Osteoblast (primary cell): Measurements from ENCODE around the gene GNL2. TPM values are rescaled to one million over a fixed set of nuclear protein-coding genes. Genes with fewer than 3 reads are reported as not detected.

Experiments used
- DNase-seq: peaks from one replicate; pipeline ENCODE4 v3.0.0; 2011; ENCODE audit warnings: low spot score, mixed read lengths; ENCODE audit not compliant: insufficient read length; ENCODE audit errors: missing footprints
- H2AFZ ChIP-seq: 2 replicates; pipeline ENCODE4 v1.6.0; 2011; ENCODE audit warnings: mild to moderate bottlenecking, low read length
- H3K27ac ChIP-seq: 2 replicates; pipeline ENCODE4 v1.5.1; 2011; ENCODE audit warnings: mild to moderate bottlenecking, low read depth, low read length, moderate library complexity
- H3K27me3 ChIP-seq: 2 replicates; pipeline ENCODE4 v1.6.0; 2012; ENCODE audit warnings: mild to moderate bottlenecking, control low read depth, inconsistent platforms, low read length, moderate library complexity; ENCODE audit not compliant: insufficient read depth
- H3K36me3 ChIP-seq: 2 replicates; pipeline ENCODE4 v1.5.1; 2011; ENCODE audit warnings: mild to moderate bottlenecking, low read length, control low read depth, moderate library complexity; ENCODE audit not compliant: insufficient read depth
- H3K4me1 ChIP-seq: 2 replicates; pipeline ENCODE4 v1.5.1; 2011; ENCODE audit warnings: mild to moderate bottlenecking, low read length, control low read depth, moderate library complexity; ENCODE audit not compliant: insufficient read depth
- H3K4me2 ChIP-seq: 2 replicates; pipeline ENCODE4 v1.6.0; 2011; ENCODE audit warnings: mild to moderate bottlenecking, low read length; ENCODE audit not compliant: insufficient read depth
- H3K4me3 ChIP-seq: fragments of 200-600 bp; sonication (generic); 3 replicates; pipeline ENCODE4 v1.5.1; 2012; ENCODE audit warnings: mild to moderate bottlenecking, low read length, inconsistent platforms; ENCODE audit not compliant: insufficient read depth
- H3K79me2 ChIP-seq: 2 replicates; pipeline ENCODE4 v1.6.0; 2012; ENCODE audit warnings: mild to moderate bottlenecking, low read length, control low read depth, inconsistent platforms; ENCODE audit not compliant: insufficient read depth
- H3K9me3 ChIP-seq: 2 replicates; pipeline ENCODE4 v1.5.1; 2011; ENCODE audit warnings: low read depth, low read length, control low read depth
- H4K20me1 ChIP-seq: 2 replicates; pipeline ENCODE4 v1.6.0; 2012; ENCODE audit warnings: mild to moderate bottlenecking, low read length, control low read depth; ENCODE audit not compliant: insufficient read depth
- total RNA-seq: library from RNA; depleted of rRNA; stranded (reverse); fragments of >200 nt; gene quantifications from 2 replicates; pipeline ENCODE4 v1.2.3, GENCODE V29; 2012
- TF ChIP-seq, protein P1 (sequence below): IDR thresholded peaks from 2 replicates; pipeline ENCODE4 v1.5.1; 2011; ENCODE audit warnings: mild to moderate bottlenecking, low read depth, low read length, moderate library complexity; ENCODE audit errors: extremely low read depth

GNL2 gene
- total RNA-seq, 1 donor: 46.7 TPM

- Histone ChIP-seq H3K79me2 (no peaks in the 10 kb centered on the region), H2AFZ (no peak overlapping the region), H3K9me3 (no peaks in the 10 kb centered on the region), H3K27me3 (peaks cover 58% of the 10 kb centered on the region), H3K4me2 (no peak overlapping the region), H3K4me3 (no peak overlapping the region), H3K36me3 (no peaks in the 10 kb centered on the region), H3K27ac (no peak overlapping the region), H3K4me1 (no peaks in the 10 kb centered on the region), H4K20me1 (no peaks in the 10 kb centered on the region)
- TF ChIP-seq, protein P1, sequence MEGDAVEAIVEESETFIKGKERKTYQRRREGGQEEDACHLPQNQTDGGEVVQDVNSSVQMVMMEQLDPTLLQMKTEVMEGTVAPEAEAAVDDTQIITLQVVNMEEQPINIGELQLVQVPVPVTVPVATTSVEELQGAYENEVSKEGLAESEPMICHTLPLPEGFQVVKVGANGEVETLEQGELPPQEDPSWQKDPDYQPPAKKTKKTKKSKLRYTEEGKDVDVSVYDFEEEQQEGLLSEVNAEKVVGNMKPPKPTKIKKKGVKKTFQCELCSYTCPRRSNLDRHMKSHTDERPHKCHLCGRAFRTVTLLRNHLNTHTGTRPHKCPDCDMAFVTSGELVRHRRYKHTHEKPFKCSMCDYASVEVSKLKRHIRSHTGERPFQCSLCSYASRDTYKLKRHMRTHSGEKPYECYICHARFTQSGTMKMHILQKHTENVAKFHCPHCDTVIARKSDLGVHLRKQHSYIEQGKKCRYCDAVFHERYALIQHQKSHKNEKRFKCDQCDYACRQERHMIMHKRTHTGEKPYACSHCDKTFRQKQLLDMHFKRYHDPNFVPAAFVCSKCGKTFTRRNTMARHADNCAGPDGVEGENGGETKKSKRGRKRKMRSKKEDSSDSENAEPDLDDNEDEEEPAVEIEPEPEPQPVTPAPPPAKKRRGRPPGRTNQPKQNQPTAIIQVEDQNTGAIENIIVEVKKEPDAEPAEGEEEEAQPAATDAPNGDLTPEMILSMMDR: no peak
- no peak for DNase-seq
Measured at GRCh38 chr1:37630426-37631028, 34.8 kb upstream of the GNL2 start.

DNA sequence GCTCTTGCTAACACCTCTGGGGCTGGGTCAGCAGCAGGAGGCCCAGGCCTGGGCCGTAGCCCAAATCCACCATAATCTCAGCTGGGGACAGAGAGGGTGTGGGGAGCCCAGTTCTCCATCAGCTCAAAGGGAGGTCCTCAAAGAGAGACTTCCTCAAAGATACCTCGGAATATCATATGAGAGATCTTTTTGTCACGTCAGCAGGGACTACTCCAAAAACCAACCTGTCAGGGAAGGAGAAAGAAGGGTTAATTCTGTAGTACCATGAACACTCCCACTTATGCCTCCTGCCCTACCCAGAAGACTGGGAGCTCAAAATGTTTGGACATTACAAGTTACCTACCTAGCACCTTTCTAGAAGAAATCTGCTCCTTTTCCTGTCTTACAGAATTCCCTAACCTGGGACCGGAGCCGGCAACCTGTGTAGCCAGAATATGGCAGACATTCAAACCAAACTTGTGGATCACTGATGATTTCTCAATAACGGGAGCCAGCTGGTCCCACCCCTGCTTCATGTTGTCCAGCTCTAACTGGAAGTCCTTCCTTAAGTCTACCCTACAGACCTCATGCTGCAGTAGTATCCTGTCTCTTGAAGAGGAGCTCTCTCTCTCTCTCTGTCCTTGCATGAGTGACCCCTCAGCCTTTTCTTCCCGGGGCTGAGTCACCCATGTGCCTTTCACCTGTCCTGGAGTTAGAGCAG, 34.1 kb upstream of the GNL2 start:
- DNase-seq: no peak
- Histone ChIP-seq H3K27me3 (peaks cover 51% of the 10 kb centered on the region), H3K36me3 (no peaks in the 10 kb centered on the region), H2AFZ (no peak overlapping the region), H4K20me1 (no peaks in the 10 kb centered on the region), H3K4me2 (no peak overlapping the region), H3K79me2 (no peaks in the 10 kb centered on the region), H3K9me3 (no peaks in the 10 kb centered on the region), H3K4me3 (no peak overlapping the region), H3K4me1 (no peaks in the 10 kb centered on the region), H3K27ac (no peak overlapping the region)
- TF ChIP-seq, protein P1: no peak

- TF ChIP-seq, protein P1: no peak
- no peak for DNase-seq
- H3K27me3 ChIP-seq: peaks cover 42% of the 10 kb centered on the region
- H3K36me3 ChIP-seq: no peaks in the 10 kb centered on the region
- no peak overlapping the region for H3K4me2 ChIP-seq
- no peaks in the 10 kb centered on the region for H3K9me3 ChIP-seq
- no peaks in the 10 kb centered on the region for H4K20me1 ChIP-seq
- no peaks in the 10 kb centered on the region for H3K4me1 ChIP-seq
- no peak overlapping the region for H3K4me3 ChIP-seq
- no peak overlapping the region for H3K27ac ChIP-seq
- H3K79me2 ChIP-seq: no peaks in the 10 kb centered on the region
- H2AFZ ChIP-seq: no peak overlapping the region
Measured at GRCh38 chr1:37629008-37629407, 33.3 kb upstream of the GNL2 start.

DNA sequence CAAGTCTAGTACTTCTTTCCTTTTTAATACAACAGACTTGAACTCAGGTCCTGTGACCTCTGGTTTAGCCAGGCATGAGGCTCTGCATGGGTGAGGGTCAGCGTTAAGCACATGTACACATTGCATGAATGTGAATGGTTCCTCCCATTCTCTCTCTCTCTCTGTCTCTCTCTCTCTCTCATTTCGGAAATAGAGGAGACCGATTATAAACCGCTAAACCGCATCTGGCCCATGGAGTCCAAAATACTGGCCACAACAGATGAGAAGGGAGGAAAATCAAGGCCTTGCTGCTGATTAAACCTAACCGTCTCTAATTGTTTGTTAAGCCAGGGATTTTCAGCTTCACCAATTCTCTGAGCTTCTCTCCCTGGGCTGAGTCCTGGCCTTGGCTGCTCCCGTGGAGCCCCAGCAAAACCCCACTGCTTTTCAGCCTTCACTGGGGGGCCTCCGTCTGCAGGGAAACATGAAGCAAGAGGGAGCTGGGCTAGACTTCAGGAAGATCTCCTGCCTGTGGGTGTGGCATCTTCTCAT, 32.4 kb upstream of the GNL2 start:
- Histone ChIP-seq H2AFZ (no peak overlapping the region), H4K20me1 (no peaks in the 10 kb centered on the region), H3K4me2 (no peak overlapping the region), H3K4me1 (no peaks in the 10 kb centered on the region), H3K27me3 (peaks cover 33% of the 10 kb centered on the region), H3K9me3 (no peaks in the 10 kb centered on the region), H3K4me3 (no peak overlapping the region), H3K27ac (no peak overlapping the region), H3K79me2 (no peaks in the 10 kb centered on the region), H3K36me3 (no peaks in the 10 kb centered on the region)
- TF ChIP-seq, protein P1: no peak
- no peak for DNase-seq
